DND-41 (cell line): Measurements from ENCODE around the gene NPBWR2.

Source experiments
- ATAC-seq: fragments of 200-7000 bp; cut with Tn5 transposase; 3 replicates; pipeline ENCODE4 v1.9.1; 2021; ENCODE audit warnings: low read depth; ENCODE audit not compliant: insufficient read depth
- DNase-seq: peaks from one replicate; pipeline ENCODE4 v3.0.0-alpha.2; 2020
- H2AFZ ChIP-seq: 2 replicates; pipeline ENCODE4 v1.6.0; 2012; ENCODE audit warnings: low read depth, low read length
- H3K27ac ChIP-seq: 2 replicates; pipeline ENCODE4 v1.5.1; 2012; ENCODE audit warnings: low read length, inconsistent platforms
- H3K27me3 ChIP-seq: fragments of 200-600 bp; sonication (generic); 2 replicates; pipeline ENCODE4 v1.6.0; 2012; ENCODE audit warnings: low read length, mild to moderate bottlenecking, inconsistent platforms; ENCODE audit not compliant: insufficient read depth, poor library complexity
- H3K36me3 ChIP-seq: 2 replicates; pipeline ENCODE4 v1.5.1; 2012; ENCODE audit warnings: low read length, inconsistent platforms; ENCODE audit not compliant: insufficient read depth
- H3K4me1 ChIP-seq: 2 replicates; pipeline ENCODE4 v1.5.1; 2012; ENCODE audit warnings: mild to moderate bottlenecking, low read length; ENCODE audit not compliant: insufficient read depth
- H3K4me2 ChIP-seq: 2 replicates; pipeline ENCODE4 v1.6.0; 2012; ENCODE audit warnings: mild to moderate bottlenecking, moderate library complexity, low read length, inconsistent platforms; ENCODE audit not compliant: insufficient read depth
- H3K4me3 ChIP-seq, 2 experiments: fragments of 200-600 bp in 1 of 2; shearing (Covaris generic) in 1 of 2; 2 replicates each; pipeline ENCODE4 v1.5.1; 2012 to 2016; ENCODE audit warnings: inconsistent platforms in 2 of 2, low read length in 2 of 2, mild to moderate bottlenecking in 2 of 2, low read depth in 1 of 2, moderate library complexity in 1 of 2
- H3K79me2 ChIP-seq: 2 replicates; pipeline ENCODE4 v1.6.0; 2012; ENCODE audit warnings: low read length, inconsistent platforms; ENCODE audit not compliant: insufficient read depth
- H3K9ac ChIP-seq: 2 replicates; pipeline ENCODE4 v1.6.0; 2012; ENCODE audit warnings: low read depth, mild to moderate bottlenecking, inconsistent platforms, low read length, moderate library complexity
- H3K9me3 ChIP-seq: 2 replicates; pipeline ENCODE4 v1.5.1; 2012; ENCODE audit warnings: low read length, moderate library complexity, mild to moderate bottlenecking, inconsistent platforms; ENCODE audit not compliant: insufficient read depth, severe bottlenecking
- H4K20me1 ChIP-seq: 2 replicates; pipeline ENCODE4 v1.6.0; 2012; ENCODE audit warnings: low read length; ENCODE audit not compliant: insufficient read depth
- CTCF ChIP-seq: IDR thresholded peaks from 2 replicates; pipeline ENCODE4 v1.5.1; 2012; ENCODE audit warnings: borderline replicate concordance, low read length, moderate library complexity, mild to moderate bottlenecking; ENCODE audit not compliant: poor library complexity, severe bottlenecking; ENCODE audit errors: extremely low read depth
- EZH2 ChIP-seq: IDR thresholded peaks from 3 replicates; pipeline ENCODE4 v1.6.1; 2012; ENCODE audit warnings: borderline replicate concordance, low read depth, mild to moderate bottlenecking, moderate library complexity, low read length, inconsistent platforms; ENCODE audit not compliant: severe bottlenecking

The NPBWR2 gene

GRCh38 chr20:64095455-64095854, 11.9 kb downstream of the NPBWR2 start:
- no peak overlapping the region for H3K4me3 ChIP-seq
- no peaks in the 10 kb centered on the region for H3K79me2 ChIP-seq
- no peaks in the 10 kb centered on the region for H3K9me3 ChIP-seq
- H2AFZ ChIP-seq, result no peak overlapping the region
- H3K27ac ChIP-seq, result no peak overlapping the region
- no peaks in the 10 kb centered on the region for H3K27me3 ChIP-seq
- H4K20me1 ChIP-seq, result peaks cover 11% of the 10 kb centered on the region
- no peaks in the 10 kb centered on the region for H3K4me1 ChIP-seq
- TF ChIP-seq CTCF (no peak), EZH2 (no peak)
- DNase-seq, result no peak
- H3K36me3 ChIP-seq, result no peaks in the 10 kb centered on the region
- ATAC-seq, result no peak
- H3K9ac ChIP-seq, result no peak overlapping the region
- no peak overlapping the region for H3K4me2 ChIP-seq

DNA sequence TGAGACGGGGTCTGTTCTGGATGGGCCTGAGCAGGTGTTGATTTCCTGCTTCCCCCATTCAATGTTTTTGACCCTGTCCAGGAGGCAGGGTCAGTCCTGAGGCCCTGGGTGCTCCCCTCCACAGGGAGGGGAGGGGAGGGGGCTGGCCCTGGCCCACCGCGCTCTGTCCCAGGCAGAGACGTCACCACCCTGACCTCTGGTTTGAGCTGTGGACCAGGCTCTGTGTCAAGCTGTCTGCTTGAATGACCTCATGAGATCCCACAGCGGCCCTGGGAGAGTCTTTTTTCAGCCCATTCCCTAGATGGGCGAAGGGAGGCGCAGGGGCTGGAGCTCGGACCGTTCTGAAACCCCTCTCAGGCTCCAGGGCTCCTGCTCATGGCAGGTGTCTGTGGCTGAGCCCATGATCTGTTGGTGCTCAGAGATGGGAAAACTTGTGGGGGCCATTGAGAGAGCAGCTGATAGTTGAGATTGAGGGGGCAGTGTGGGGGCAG, 14.3 kb downstream of the NPBWR2 start:
- Histone ChIP-seq H4K20me1 (peaks cover 19% of the 10 kb centered on the region), H3K4me2 (no peak overlapping the region), H3K9me3 (no peaks in the 10 kb centered on the region), H3K4me1 (no peaks in the 10 kb centered on the region), H3K9ac (no peak overlapping the region), H3K36me3 (no peaks in the 10 kb centered on the region), H3K79me2 (no peaks in the 10 kb centered on the region), H2AFZ (no peak overlapping the region), H3K27ac (no peak overlapping the region), H3K27me3 (peaks cover 5% of the 10 kb centered on the region), H3K4me3 (no peak overlapping the region)
- 0 out of 3 replicates have a peak, but pooled peaks have one; percentile 16 for ATAC-seq
- no peak for DNase-seq
- TF ChIP-seq EZH2 (no peak), CTCF (no peak)

DNA sequence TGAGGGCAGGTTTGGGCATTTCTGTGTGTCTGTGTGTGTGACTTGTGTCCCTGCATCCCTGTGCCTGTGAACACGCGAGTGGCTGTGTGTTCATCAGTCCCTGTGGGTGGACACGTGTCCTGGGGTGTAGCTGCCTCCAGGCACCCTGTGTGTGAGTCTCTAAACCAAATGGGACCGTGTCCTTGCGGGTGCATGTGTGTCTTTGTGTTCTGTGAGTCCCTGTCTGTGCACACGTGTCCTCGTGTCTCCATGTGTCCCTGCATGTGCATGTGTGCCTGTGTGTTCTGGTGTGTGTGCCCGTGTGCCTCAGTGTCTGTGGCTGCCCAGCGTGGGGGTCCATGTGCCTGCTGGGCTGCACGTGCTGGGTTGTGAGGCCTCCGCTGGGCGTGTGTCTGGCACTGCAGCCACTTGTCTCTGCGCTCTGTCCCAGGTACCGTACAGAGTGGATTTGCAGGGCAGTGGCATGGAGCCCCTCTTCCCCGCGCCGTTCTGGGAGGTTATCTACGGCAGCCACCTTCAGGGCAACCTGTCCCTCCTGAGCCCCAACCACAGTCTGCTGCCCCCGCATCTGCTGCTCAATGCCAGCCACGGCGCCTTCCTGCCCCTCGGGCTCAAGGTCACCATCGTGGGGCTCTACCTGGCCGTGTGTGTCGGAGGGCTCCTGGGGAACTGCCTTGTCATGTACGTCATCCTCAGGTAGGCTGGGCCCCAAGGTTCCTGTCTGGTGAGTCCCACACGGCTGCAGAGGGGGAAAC, 14.9 kb downstream of the NPBWR2 start:
- H2AFZ ChIP-seq, result no peak overlapping the region
- peaks cover 5% of the 10 kb centered on the region for H3K27me3 ChIP-seq
- peaks cover 19% of the 10 kb centered on the region for H4K20me1 ChIP-seq
- no peak overlapping the region for H3K27ac ChIP-seq
- no peaks in the 10 kb centered on the region for H3K36me3 ChIP-seq
- H3K4me2 ChIP-seq, result no peak overlapping the region
- H3K9ac ChIP-seq, result no peak overlapping the region
- peak; percentile 32 for ATAC-seq
- TF ChIP-seq CTCF, result no peak
- TF ChIP-seq EZH2, result no peak
- H3K9me3 ChIP-seq, result peaks cover 4% of the 10 kb centered on the region
- H3K79me2 ChIP-seq, result no peaks in the 10 kb centered on the region
- no peak overlapping the region for H3K4me3 ChIP-seq
- DNase-seq, result no peak
- H3K4me1 ChIP-seq, result no peaks in the 10 kb centered on the region
